OCI-LY3 (cell line): ENCODE results near the gene NQO2.

Experiments
- CTCF ChIP-seq: fragments of 200-600, 300-600 bp; sonication (generic); IDR thresholded peaks from 2 replicates; pipeline ENCODE4 v1.5.1; 2014; ENCODE audit warnings: antibody characterized with exemption, low read length, low read depth
- EZH2phosphoT487 ChIP-seq: fragments of 200-600 bp; shearing (Covaris generic); IDR thresholded peaks from 2 replicates; pipeline ENCODE4 v1.6.1; 2018; ENCODE audit warnings: antibody characterized with exemption, mixed run types, low read depth

- TF ChIP-seq CTCF: no peak
- no peak for TF ChIP-seq EZH2phosphoT487
Measured at GRCh38 chr6:2971420-2972218, 28.1 kb upstream of the NQO2 start, which contains the start of gene SERPINB6.
